Right cardiac atrium (tissue), 5 donors: ENCODE measurements around the gene THEMIS2. TPM values are rescaled to one million over a fixed set of nuclear protein-coding genes. Genes with fewer than 3 reads are reported as not detected.
"Not testable (repeated sequence)": the region's sequence is repeated elsewhere in the genome, so short reads cannot be mapped to it uniquely, and the experiment has no call there.

Source experiments
- ATAC-seq, 2 donors: fragments of 200-7000 bp; cut with Tn5 transposase; one replicate each; pipeline versions ENCODE4 v1.8.0 to v1.9.1; 2020; ENCODE audit warnings: moderate library complexity in 2 of 2, mild to moderate bottlenecking in 1 of 2
- DNase-seq, 3 donors: peaks; one replicate each; pipeline ENCODE4 v3.0.0-alpha.2; 2020
- H3K27ac ChIP-seq: one replicate; pipeline ENCODE4 v1.5.1; 2013; ENCODE audit warnings: mild to moderate bottlenecking, low read length, control low read depth, moderate library complexity
- H3K27me3 ChIP-seq: one replicate; pipeline ENCODE4 v1.6.1; 2013; ENCODE audit not compliant: control insufficient read depth, insufficient read depth
- H3K4me1 ChIP-seq: one replicate; pipeline ENCODE4 v1.6.1; 2013; ENCODE audit warnings: low read length; ENCODE audit not compliant: control insufficient read depth, insufficient read depth
- H3K4me3 ChIP-seq: one replicate; pipeline ENCODE4 v1.5.1; 2013; ENCODE audit warnings: low read length, control low read depth
- H3K9me3 ChIP-seq: one replicate; pipeline ENCODE4 v1.6.1; 2013; ENCODE audit warnings: low read length; ENCODE audit not compliant: control insufficient read depth
- WGBS: extraction: QIAGEN DNeasy Blood & Tissue Kit; methylation state at CpG from one replicate; pipeline ENCODE4 v1.1.7; 2013; 5-methylcytosine and 5-hydroxymethylcytosine counted together
- intact Hi-C, 4 donors: fragments of 100-400 bp; cut with DNase I; formaldehyde crosslinking; loops; one replicate each; pipeline versions ENCODE4 v1.11.0 to v1.14.0; 2022 to 2023
- polyA plus RNA-seq: library from polyadenylated mRNA; stranded (reverse); fragments of 200-250 nt; gene quantifications from one replicate; pipeline ENCODE4 v1.2.3, GENCODE V29; 2013
- total RNA-seq, 4 donors: library from RNA; stranded (reverse); fragmentation: NEBNext Ultra II Directional; extraction: Animal tissue kit (Norgen Biotek cat#: 25700); gene quantifications; one replicate each; pipeline ENCODE4 v1.2.1, GENCODE V29; 2021
- donor health status: healthy with polysubstance abuse.
- donor health status: DM: no; HTN: yes; CAD: no.
- donor health status: DM: no; HTN: no; CAD: no.
- donor health status: DM: no; HTN: yes; CAD: no; lungs with severe emphysema.
- donor health status: DM: yes; HTN: yes; CAD: no.

Gene THEMIS2
- total and polyA plus RNA-seq, 5 donors, result 5.1 to 10.1 (median 9.2) TPM

GRCh38 chr1:27849951-27850350 lies 22.4 kb upstream of the THEMIS2 start:
- H3K27me3 ChIP-seq, result no peaks in the 10 kb centered on the region
- no peak overlapping the region for H3K27ac ChIP-seq
- no peaks in the 10 kb centered on the region for H3K4me1 ChIP-seq
- no peaks in the 10 kb centered on the region for H3K9me3 ChIP-seq
- ATAC-seq (no peak), DNase-seq (no peak)
- H3K4me3 ChIP-seq, result no peak overlapping the region
- 97% methylated on average over 7 of the region's 7 CpGs for WGBS
- intact Hi-C loops, result loop anchor here in 1 of 4 donors (10.0 kb wide), 2 partner anchors 135 to 355 kb away; no protein-coding TSS in a partner anchor

GRCh38 chr1:27855085-27855484 lies 17.3 kb upstream of the THEMIS2 start:
- no peaks in the 10 kb centered on the region for H3K9me3 ChIP-seq
- intact Hi-C loops, result loop anchor here in 2 of 4 donors (5.0 to 10.0 kb wide), 3 partner anchors 127 to 350 kb away; no protein-coding TSS in a partner anchor
- no peak overlapping the region for H3K4me3 ChIP-seq
- 87% methylated on average over 6 of the region's 6 CpGs for WGBS
- H3K27me3 ChIP-seq, result no peaks in the 10 kb centered on the region
- no peaks in the 10 kb centered on the region for H3K4me1 ChIP-seq
- H3K27ac ChIP-seq, result no peak overlapping the region
- DNase-seq, result no peak
- no peak for ATAC-seq

DNA sequence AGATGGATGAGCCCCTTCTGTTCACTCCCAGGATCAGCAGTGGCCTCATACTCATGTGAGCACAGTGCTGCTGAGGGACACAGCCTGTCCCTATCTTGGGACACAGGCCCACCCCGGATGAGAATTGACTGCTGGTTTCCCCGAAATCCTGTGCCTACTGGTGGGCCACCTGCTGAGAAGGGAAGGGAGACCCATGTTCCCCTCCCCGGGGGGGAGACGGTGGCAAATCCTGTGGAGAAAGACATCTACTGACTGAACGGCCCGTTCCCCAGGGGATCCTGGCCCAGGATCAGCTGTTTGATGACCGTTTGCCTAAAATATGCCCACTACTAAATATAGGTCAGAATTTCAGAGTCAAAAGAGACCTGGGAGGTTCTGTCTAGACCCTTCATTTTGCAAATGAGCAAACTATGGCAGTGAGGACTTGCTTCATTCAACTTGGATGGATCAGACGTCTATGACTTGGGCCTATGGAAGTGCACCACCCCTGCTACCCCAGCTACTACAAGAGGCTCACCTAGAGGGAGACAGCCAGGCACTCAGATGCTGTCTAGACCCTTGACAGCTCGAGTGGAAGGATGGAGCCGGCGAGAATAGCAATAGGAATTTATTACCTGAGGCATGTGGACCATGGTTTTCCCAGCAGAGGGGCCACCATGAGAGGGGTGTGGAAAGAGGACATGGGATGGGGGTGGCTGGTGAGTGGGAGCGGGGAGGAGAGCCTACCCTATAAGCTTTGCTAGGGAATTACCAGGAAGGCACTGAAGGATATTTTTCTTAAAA lies 15.6 kb upstream of the THEMIS2 start:
- DNase-seq, result no peak
- WGBS, result 67% methylated on average over 12 of the region's 12 CpGs
- no peak for ATAC-seq
- Histone ChIP-seq H3K9me3 (no peaks in the 10 kb centered on the region), H3K27ac (no peak overlapping the region), H3K4me3 (no peak overlapping the region), H3K27me3 (no peaks in the 10 kb centered on the region), H3K4me1 (no peaks in the 10 kb centered on the region)
- intact Hi-C loops, result loop anchor here in 2 of 4 donors (5.0 to 10.0 kb wide), 3 partner anchors 126 to 348 kb away; no protein-coding TSS in a partner anchor

DNA sequence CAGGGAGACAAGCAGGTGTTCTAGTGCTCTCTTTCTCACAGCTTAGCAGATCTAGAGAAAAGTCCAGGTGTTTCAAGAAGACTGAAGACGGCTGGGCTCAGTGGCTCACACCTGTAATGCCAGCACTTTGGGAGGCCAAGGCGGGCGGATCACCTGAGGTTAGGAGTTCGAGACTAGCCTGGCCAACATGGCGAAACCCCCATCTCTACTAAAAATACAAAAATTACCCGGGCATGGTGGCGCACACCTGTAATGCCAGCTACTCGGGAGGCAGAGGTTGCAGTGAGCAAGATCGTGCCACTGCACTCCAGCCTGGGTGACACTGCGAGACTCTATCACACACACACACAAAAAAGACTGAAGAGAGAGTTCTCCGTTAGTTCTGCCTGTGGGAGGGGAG lies 14.8 kb upstream of the THEMIS2 start:
- intact Hi-C loops, result loop anchor here in 2 of 4 donors (5.0 to 10.0 kb wide), 3 partner anchors 125 to 347 kb away; no protein-coding TSS in a partner anchor
- ATAC-seq, H3K27me3 ChIP-seq, DNase-seq, H3K27ac ChIP-seq, H3K4me1 ChIP-seq, H3K4me3 ChIP-seq, H3K9me3 ChIP-seq: not testable (repeated sequence)
- 77% methylated on average over 11 of the region's 11 CpGs for WGBS

- ATAC-seq (peak; percentile 82 to 89), DNase-seq (peak; percentile 76 to 93 (median 92))
- H3K4me3 ChIP-seq, result no peak overlapping the region
- intact Hi-C loops, result loop anchor here in 2 of 4 donors (5.0 to 10.0 kb wide), 3 partner anchors 124 to 346 kb away; no protein-coding TSS in a partner anchor
- H3K27me3 ChIP-seq, result no peaks in the 10 kb centered on the region
- WGBS, result 24% methylated on average over 10 of the region's 10 CpGs
- H3K4me1 ChIP-seq, result peaks cover 3% of the 10 kb centered on the region
- no peaks in the 10 kb centered on the region for H3K9me3 ChIP-seq
- no peak overlapping the region for H3K27ac ChIP-seq
Measured at GRCh38 chr1:27858072-27858948, 14.0 kb upstream of the THEMIS2 start.

DNA sequence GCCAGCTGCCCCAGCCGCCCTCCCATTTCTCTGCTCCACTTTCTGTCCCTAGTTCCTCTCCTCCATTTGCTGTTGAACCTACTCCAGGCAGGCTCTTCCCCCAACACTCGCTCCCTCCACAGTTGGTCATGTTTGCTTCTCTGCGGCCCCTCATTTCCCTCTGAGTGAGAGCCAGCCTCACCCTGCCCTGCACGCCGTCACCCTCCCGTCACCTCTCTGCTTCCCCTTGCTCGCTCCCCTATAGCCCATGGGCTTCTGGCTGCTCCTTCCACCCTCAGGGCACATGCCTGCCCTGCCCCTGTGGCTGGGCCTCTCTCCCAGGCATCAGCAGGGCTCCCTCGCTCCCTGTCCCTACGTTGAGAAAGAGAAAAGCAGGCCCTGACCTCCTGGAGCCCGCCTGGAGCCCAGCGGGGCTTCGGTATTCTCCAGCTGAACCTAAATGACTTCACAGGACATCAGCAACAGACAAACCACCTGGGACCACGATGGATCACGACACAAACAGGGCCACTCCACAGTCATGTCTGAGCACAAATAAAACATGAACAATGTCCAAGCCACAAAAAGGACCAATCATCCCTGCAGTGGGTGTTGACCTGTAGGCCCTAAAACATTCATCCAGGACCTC lies 13.3 kb upstream of the THEMIS2 start:
- intact Hi-C loops, result loop anchor here in 2 of 4 donors (5.0 to 10.0 kb wide), 3 partner anchors 123 to 346 kb away; no protein-coding TSS in a partner anchor

GRCh38 chr1:27861436-27861835 lies 10.9 kb upstream of the THEMIS2 start:
- peaks cover 3% of the 10 kb centered on the region for H3K4me1 ChIP-seq
- WGBS, result 90% methylated on average over 10 of the region's 10 CpGs

More for the DNA sequence above, 13.3 kb upstream of the THEMIS2 start:
- WGBS, result 82% methylated on average over 14 of the region's 14 CpGs
- peak in 1 of 3 donors; percentile 57 for DNase-seq
- no peak overlapping the region for H3K27ac ChIP-seq
- ATAC-seq, result no peak
- no peak overlapping the region for H3K4me3 ChIP-seq
- peaks cover 3% of the 10 kb centered on the region for H3K4me1 ChIP-seq
- H3K27me3 ChIP-seq, result no peaks in the 10 kb centered on the region
- no peaks in the 10 kb centered on the region for H3K9me3 ChIP-seq

DNA sequence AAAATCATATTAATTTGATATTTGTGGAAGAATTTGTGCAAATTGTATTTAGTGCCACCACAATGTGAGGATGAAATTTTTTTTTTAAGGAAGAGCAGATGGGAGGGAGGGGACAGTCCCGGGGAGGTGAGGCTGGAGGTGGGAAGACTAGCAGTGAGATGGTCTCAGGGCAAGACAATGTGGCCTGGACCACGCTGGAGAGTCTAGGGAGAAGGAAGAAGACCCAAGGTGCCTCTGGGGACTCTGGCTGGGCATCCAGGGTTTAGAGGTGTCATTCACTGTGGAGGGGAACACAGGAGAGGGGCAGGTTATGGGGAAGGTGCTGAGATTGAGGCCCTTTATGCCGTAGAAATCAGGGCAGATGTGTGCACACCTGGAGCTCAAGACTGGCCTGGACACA lies 10.3 kb upstream of the THEMIS2 start:
- 91% methylated on average over 3 of the region's 3 CpGs for WGBS
- intact Hi-C loops, result loop anchor here in 2 of 4 donors (5.0 to 10.0 kb wide), 2 partner anchors 115 to 123 kb away; no protein-coding TSS in a partner anchor
- H3K27ac ChIP-seq, result no peak overlapping the region

More at GRCh38 chr1:27861436-27861835, 10.9 kb upstream of the THEMIS2 start:
- H3K27me3 ChIP-seq, result no peaks in the 10 kb centered on the region
- DNase-seq (no peak), ATAC-seq (no peak)
- no peak overlapping the region for H3K4me3 ChIP-seq
- H3K9me3 ChIP-seq, result no peaks in the 10 kb centered on the region
- no peak overlapping the region for H3K27ac ChIP-seq
- intact Hi-C loops, result loop anchor here in 2 of 4 donors (5.0 to 10.0 kb wide), 2 partner anchors 116 to 123 kb away; no protein-coding TSS in a partner anchor

DNA sequence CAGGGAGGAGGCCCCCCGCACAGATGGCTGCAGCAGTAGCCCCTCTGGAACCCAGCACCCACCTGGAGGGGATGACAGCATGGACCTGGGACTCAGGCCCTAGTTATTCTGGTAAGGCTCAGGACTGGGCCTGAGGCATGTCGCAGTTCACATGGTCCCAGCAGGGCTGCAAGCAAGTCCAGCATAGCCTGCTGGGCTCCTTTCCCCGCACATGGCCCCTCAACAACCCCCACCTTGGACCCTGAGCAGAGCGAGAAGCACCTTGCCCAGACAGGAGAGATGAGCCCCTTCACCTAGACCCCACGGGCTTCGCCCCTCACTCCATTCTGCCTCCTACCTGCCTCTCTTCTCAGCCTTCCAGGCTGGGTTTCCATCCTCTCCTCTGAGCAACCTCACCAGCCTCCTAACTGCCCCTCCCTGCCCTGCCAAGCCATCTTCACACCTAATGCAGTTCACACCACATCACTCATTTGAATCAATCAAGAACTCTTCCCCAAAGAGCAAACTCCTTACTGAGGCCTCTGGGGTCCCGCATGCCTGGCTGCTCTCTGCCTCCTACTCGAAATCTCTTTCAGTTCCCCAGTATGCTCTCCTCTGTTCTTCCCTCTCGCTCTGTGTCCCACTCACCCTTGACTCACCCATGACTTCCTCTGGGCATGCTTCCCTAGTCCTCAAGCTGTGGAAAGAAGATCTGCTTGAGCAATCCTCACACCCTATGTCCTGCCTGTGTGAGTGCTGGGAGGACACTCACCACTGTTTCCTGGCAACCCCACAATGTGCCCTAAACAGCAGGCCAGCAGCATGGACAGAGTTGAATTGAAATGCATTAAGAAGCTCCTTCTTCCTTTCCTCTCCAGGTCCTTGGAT lies 9.4 kb upstream of the THEMIS2 start:
- intact Hi-C loops, result loop anchor here in 2 of 4 donors (5.0 to 10.0 kb wide), 2 partner anchors 114 to 122 kb away; no protein-coding TSS in a partner anchor
- H3K9me3 ChIP-seq, result no peaks in the 10 kb centered on the region
- H3K4me3 ChIP-seq, result no peak overlapping the region
- H3K4me1 ChIP-seq, result peaks cover 3% of the 10 kb centered on the region
- 79% methylated on average over 9 of the region's 9 CpGs for WGBS
- no peaks in the 10 kb centered on the region for H3K27me3 ChIP-seq
- DNase-seq (peak in 2 of 3 donors; percentile 62 to 68), ATAC-seq (peak; percentile 91 to 93)
- H3K27ac ChIP-seq, result peak overlapping the region; percentile 71

More for the DNA sequence above, 10.3 kb upstream of the THEMIS2 start:
- H3K27me3 ChIP-seq, result no peaks in the 10 kb centered on the region
- DNase-seq (no peak), ATAC-seq (no peak)
- H3K4me1 ChIP-seq, result peaks cover 3% of the 10 kb centered on the region
- no peak overlapping the region for H3K4me3 ChIP-seq
- no peaks in the 10 kb centered on the region for H3K9me3 ChIP-seq
